Activated naive CD4-positive, alpha-beta T cell (primary cell): Measurements from ENCODE around the gene GFRA3.
"Not testable (repeated sequence)": the region's sequence is repeated elsewhere in the genome, so short reads cannot be mapped to it uniquely, and the experiment has no call there.

Source experiments
- DNase-seq, 4 experiments: peaks; one replicate each; lab custom pipeline; 2025; lab: John Stamatoyannopoulos, UW

GFRA3 gene, protein sequence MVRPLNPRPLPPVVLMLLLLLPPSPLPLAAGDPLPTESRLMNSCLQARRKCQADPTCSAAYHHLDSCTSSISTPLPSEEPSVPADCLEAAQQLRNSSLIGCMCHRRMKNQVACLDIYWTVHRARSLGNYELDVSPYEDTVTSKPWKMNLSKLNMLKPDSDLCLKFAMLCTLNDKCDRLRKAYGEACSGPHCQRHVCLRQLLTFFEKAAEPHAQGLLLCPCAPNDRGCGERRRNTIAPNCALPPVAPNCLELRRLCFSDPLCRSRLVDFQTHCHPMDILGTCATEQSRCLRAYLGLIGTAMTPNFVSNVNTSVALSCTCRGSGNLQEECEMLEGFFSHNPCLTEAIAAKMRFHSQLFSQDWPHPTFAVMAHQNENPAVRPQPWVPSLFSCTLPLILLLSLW

DNA sequence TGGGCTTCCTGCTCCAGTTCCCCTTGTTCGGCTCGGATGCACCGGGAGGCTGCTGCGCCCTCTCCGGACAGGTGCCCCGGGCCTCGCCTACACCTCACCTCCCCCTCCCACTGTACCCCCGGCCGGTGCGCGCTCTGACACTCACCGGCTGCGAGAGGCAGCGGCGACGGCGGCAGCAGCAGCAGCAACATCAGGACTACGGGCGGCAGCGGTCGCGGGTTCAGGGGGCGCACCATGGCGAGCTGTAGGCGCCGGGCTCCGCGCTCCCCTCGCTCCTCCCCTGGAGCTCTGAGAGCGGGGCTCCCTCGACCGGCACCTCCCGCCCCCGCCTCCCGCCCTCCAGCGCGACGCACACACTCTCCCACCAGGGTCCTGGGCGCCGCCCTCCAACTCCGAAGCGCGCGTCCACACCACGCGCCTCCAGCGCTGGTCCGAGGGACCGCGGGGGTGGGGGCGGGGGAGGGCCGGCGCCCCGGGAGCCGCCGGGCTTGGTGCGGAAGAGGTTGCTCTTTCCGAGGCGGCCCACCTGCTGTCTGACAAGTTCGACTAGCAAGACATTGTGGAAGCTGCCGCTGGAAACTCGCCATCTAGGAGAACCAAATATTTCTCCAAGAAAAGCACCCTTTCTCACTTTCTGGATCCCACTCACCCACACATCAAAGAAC is at the start of gene GFRA3:
TSS of gene GFRA3 (minus strand) at position 433 of the 665 bp plus-strand sequence. CDS start at position 236, 197 bp downstream.
- DNase-seq: no peak

- DNase-seq: not testable (repeated sequence)
These were observed 43.8 kb upstream of the GFRA3 start for GRCh38 chr5:138318211-138318610.

DNA sequence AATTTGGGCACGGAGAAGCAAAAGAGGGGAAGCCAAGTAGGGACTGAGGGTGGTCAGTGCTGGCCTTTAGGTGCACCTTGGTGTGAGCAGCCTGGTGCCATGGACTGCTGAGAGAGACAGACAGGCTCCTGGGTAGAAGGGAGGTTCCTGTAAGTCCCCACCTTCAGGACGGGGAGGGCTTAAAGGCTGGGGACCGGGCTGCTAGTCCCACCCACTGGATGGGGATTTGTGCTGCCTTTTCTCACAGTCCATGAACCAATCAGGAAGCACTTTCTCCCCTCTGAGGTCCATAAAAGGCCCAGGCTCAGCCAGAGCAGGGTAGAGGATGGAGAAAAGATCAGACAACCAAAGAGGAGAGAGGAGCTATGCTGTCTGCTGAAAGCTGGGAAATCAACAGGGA is 41.9 kb upstream of the GFRA3 start:
- DNase-seq: no peak

DNA sequence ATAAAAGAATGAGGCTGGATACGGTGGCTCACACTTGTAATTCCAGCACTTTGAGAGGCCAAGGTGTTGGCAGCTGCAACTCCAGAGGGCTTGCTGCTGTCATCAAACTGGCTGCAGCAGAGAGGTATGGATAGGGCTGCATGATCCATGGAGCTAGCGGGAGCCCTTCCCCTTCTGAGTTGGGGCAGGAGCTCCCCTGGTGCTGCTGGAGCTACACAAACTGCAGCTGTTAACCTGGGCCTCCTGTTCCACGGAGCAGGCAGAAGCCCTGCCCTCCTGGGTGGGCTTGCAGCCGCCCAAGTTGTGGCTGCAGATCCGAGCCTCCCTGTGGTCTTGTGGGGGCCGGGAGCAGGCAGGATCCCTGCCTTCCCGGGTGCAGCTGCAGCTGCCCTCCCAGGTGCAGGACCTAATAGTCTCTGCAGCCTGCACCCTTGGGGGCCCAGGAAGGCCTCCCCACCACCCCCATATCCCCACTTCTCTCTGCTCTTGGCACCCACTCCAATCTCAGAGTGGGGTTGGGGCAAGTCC is 41.4 kb upstream of the GFRA3 start:
- DNase-seq: no peak

GRCh38 chr5:138305797-138306196 is 31.4 kb upstream of the GFRA3 start:
- no peak for DNase-seq

GRCh38 chr5:138303372-138303771 is 29.0 kb upstream of the GFRA3 start:
- DNase-seq: no peak

GRCh38 chr5:138289296-138289695 is 14.9 kb upstream of the GFRA3 start:
- DNase-seq: no peak

DNA sequence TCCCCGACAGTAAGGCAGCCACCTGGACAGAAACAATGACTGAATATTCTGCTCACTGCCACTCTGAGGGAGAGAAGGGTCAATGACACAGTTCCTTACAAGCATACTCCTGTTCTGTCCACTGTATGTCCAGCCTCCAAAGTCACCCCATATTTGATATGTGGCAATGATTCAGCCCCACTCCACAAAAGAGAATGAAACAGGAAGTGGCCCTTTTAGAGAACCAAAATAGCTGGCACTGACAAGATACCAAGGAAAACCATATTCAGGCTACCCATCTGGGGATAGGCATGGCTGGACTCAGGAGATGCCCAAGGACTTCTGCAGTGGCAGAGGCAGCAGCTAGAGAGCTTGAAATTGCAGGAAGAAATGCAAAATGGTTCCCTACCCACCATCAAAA is 12.8 kb upstream of the GFRA3 start:
- DNase-seq: no peak

- DNase-seq: no peak
These were observed 8.7 kb upstream of the GFRA3 start for GRCh38 chr5:138282920-138283742.

DNA sequence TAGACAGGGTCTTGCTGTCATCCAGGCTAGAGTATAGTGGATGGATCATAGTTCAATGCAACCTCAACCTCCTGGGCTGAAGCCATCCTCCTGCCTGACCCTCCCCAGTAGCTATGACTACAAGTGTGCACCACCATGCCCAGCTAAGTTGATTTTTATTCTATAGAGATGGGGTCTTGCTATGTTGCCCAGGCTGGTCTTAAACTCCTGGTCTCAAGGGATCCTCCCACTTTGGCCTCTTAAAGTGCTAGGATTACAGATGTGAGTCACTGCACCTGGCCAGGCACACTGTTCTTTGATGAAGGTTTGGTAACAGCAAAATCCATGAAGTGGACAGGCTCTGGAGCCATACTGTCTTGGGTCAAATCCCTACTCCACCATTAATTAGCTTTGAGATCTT is 6.5 kb upstream of the GFRA3 start:
- DNase-seq: no peak

GRCh38 chr5:138276402-138277054 is 2.1 kb upstream of the GFRA3 start:
- no peak for DNase-seq

- no peak for DNase-seq
These were observed 1.5 kb upstream of the GFRA3 start for GRCh38 chr5:138275895-138276294.

DNA sequence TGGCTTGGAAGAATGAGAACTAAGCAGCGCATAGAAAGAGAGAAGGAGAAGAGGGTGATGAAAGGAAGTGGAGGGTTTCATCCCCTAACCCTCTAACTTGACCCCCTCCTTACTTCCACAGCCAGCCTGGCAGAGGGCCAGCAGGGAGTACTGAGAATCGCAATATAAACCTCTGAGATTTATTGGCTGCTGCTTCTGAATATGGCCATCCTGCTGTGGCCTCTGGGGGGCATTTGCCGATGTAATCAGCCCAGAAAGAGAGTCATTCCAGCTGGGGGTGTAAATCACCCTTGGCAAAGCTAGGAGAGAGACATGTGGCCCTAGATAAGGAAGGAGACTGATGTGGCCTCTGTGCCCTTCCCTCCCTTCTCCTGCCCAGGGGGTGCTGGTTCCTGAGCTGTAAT is 960 bp upstream of the GFRA3 start:
- DNase-seq: no peak

DNA sequence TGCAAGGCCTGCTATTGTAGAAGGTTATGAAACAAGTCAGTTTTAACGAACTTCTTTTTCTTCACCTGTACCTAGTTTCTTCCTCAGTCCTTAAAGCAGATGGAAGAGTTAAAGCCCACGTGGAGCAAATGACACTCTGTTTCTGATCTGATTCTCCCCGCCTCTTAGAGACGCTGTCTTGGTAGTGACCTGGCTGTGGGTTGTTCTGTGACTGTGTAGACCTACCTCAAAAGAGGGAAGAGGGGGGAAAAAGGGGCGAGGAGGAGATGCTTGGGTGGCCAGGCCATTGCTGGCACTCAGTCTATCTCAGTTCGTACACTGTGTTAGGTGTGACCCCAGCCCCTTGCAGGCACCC is 610 bp downstream of the GFRA3 start:
- no peak for DNase-seq

- DNase-seq: no peak
These were observed 1.7 kb downstream of the GFRA3 start for GRCh38 chr5:138272681-138273080.

GRCh38 chr5:138271281-138271680 is 3.1 kb downstream of the GFRA3 start:
- DNase-seq: no peak

DNA sequence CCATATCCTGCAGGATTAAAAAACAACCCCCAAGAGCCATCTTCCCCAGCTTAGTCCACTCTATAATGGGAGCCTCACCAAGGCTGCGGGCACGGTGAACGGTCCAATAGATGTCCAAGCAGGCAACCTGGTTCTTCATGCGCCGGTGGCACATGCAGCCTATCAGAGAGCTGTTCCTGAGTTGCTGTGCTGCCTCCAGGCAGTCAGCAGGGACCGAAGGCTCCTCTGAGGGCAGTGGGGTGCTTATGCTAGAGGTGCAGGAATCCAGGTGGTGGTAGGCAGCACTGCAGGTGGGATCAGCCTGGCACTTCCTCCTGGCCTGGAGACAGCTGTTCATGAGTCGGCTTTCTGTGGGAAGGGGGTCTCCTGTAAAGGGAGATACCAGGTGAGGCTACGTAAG is 10.2 kb downstream of the GFRA3 start:
- DNase-seq: no peak

- DNase-seq: no peak
These were observed 10.8 kb downstream of the GFRA3 start for GRCh38 chr5:138263581-138263980.

DNA sequence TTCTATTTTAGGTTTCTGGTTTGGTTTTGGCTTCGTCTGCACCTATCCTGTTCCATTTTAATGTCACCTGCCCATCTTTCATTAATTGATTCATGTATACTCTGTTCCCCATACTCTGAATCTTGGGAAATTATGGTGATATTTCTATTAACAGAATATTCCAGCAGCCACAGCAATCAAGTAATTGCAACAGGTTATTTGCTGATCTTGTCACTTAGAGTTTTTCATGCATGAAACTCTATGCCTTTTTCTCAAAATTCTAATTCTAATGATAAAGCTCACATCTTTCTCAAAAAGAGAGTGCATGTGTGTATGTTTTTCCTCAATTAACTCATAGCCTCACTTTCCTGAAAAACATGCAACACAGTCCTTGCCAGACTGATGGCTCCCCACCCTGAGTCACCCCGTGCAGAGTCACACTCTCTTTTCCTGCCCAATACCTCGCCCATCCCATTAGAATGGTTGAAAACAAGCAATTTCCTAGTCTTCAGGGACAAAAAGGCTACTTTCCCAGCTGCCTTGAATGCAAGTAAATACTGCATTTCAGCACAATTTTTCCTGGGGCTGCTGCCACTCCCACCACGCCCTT is 15.6 kb downstream of the GFRA3 start:
- no peak for DNase-seq

DNA sequence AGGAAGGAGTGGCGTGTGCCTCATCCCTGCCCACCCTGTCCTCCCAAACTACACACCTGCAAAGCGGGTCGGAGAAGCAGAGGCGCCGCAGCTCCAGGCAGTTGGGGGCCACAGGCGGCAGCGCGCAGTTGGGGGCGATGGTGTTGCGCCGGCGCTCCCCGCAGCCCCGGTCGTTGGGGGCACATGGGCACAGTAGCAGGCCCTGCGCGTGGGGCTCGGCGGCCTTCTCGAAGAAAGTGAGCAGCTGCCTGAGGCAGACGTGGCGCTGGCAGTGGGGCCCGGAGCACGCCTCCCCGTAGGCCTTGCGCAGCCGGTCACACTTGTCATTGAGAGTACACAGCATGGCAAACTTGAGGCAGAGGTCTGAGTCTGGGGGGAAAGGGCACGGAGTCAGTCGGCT is 16.8 kb downstream of the GFRA3 start:
- DNase-seq: no peak

- no peak for DNase-seq
These were observed 21.5 kb downstream of the GFRA3 start for GRCh38 chr5:138252944-138253343.

- DNase-seq: not testable (repeated sequence)
These were observed 26.6 kb downstream of the GFRA3 start for GRCh38 chr5:138247800-138248199.
